ENCODE results near the gene PTPRG. TPM values are rescaled to one million over a fixed set of nuclear protein-coding genes. Genes with fewer than 3 reads are reported as not detected.

Gene PTPRG
- total RNA-seq, 4 donors from 2014 or later = 21.1 to 54.2 (median 30.6) TPM

GRCh38 chr3:61933798-61934504, 372.6 kb downstream of the PTPRG start:
- Histone ChIP-seq H3K4me1 (peaks cover 19 to 42% of the 10 kb centered on the region in 2 donors), H3K4me3 (no peak overlapping the region), H3K27ac (no peak overlapping the region), H3K27me3 (no peaks in the 10 kb centered on the region), H3K9me3 (no peaks in the 10 kb centered on the region), H3K36me3 (peaks cover 0 to 4% of the 10 kb centered on the region in 2 donors)
- ATAC-seq = no peak
- in situ Hi-C loops (cut with MboI; ENCODE audit: low sequenced_read_pairs in 4 of 4) (loop anchor here in 1 of 4 donors (25.0 kb wide), 1 partner anchor 372 kb away; the partner anchor contains the start of gene PTPRG), intact Hi-C loops (cut with DNase I; ENCODE audit: low total_unique reads) (no loop called here)
- TF ChIP-seq POLR2A (IDR thresholded peaks at IDR 0.05) = no peak
- TF ChIP-seq CTCF (IDR thresholded peaks at IDR 0.05 in 4 of 5, conservative IDR thresholded peaks at IDR 0.05 in 1 of 5) = no peak
- no peak for DNase-seq

GRCh38 chr3:61934505-61934871, 373.1 kb downstream of the PTPRG start:
- no peak overlapping the region for H3K27ac ChIP-seq
- no peak for TF ChIP-seq CTCF (IDR thresholded peaks at IDR 0.05 in 4 of 5, conservative IDR thresholded peaks at IDR 0.05 in 1 of 5)
- TF ChIP-seq POLR2A (IDR thresholded peaks at IDR 0.05) = no peak
- H3K9me3 ChIP-seq = no peaks in the 10 kb centered on the region
- H3K4me3 ChIP-seq = no peak overlapping the region
- peaks cover 24 to 42% of the 10 kb centered on the region in 2 donors for H3K4me1 ChIP-seq
- intact Hi-C loops (cut with DNase I; ENCODE audit: low total_unique reads) (no loop called here), in situ Hi-C loops (cut with MboI; ENCODE audit: low sequenced_read_pairs in 4 of 4) (loop anchor here in 1 of 4 donors (25.0 kb wide), 1 partner anchor 372 kb away; the partner anchor contains the start of gene PTPRG)
- ATAC-seq = no peak
- no peak for DNase-seq
- no peaks in the 10 kb centered on the region for H3K27me3 ChIP-seq
- peaks cover 0 to 4% of the 10 kb centered on the region in 2 donors for H3K36me3 ChIP-seq

- peaks cover 0 to 4% of the 10 kb centered on the region in 2 donors for H3K36me3 ChIP-seq
- no peak for TF ChIP-seq POLR2A (IDR thresholded peaks at IDR 0.05)
- TF ChIP-seq CTCF (IDR thresholded peaks at IDR 0.05 in 4 of 5, conservative IDR thresholded peaks at IDR 0.05 in 1 of 5) = no peak
- DNase-seq (no peak), ATAC-seq (no peak)
- no peak overlapping the region for H3K4me3 ChIP-seq
- peaks cover 24 to 44% of the 10 kb centered on the region in 2 donors for H3K4me1 ChIP-seq
- intact Hi-C loops (cut with DNase I; ENCODE audit: low total_unique reads) (no loop called here), in situ Hi-C loops (cut with MboI; ENCODE audit: low sequenced_read_pairs in 4 of 4) (loop anchor here in 1 of 4 donors (25.0 kb wide), 1 partner anchor 374 kb away; the partner anchor contains the start of gene PTPRG)
- no peaks in the 10 kb centered on the region for H3K27me3 ChIP-seq
- H3K27ac ChIP-seq = no peak overlapping the region
- no peaks in the 10 kb centered on the region for H3K9me3 ChIP-seq
Observed at GRCh38 chr3:61935814-61936213, 374.4 kb downstream of the PTPRG start.

- in situ Hi-C loops (cut with MboI; ENCODE audit: low sequenced_read_pairs in 4 of 4) (loop anchor here in 1 of 4 donors (25.0 kb wide), 1 partner anchor 374 kb away; the partner anchor contains the start of gene PTPRG), intact Hi-C loops (cut with DNase I; ENCODE audit: low total_unique reads) (no loop called here)
- Histone ChIP-seq H3K4me3 (no peak overlapping the region), H3K9me3 (no peaks in the 10 kb centered on the region), H3K27me3 (no peaks in the 10 kb centered on the region), H3K36me3 (peaks cover 0 to 4% of the 10 kb centered on the region in 2 donors), H3K4me1 (peaks cover 24 to 40% of the 10 kb centered on the region in 2 donors), H3K27ac (no peak overlapping the region)
- ATAC-seq (no peak), DNase-seq (no peak)
- TF ChIP-seq CTCF (IDR thresholded peaks at IDR 0.05 in 4 of 5, conservative IDR thresholded peaks at IDR 0.05 in 1 of 5) (peak in 4 of 5 experiments; percentile 17 to 43 (median 31)), POLR2A (IDR thresholded peaks at IDR 0.05) (no peak)
Observed at GRCh38 chr3:61936344-61936937, 375.1 kb downstream of the PTPRG start.
